Mesodermal cell (in vitro differentiated cells): ENCODE measurements around the gene ZNF443.
"Not testable (repeated sequence)": the region's sequence is repeated elsewhere in the genome, so short reads cannot be mapped to it uniquely, and the experiment has no call there.

Source experiments
- H3K27ac ChIP-seq: 2 replicates; pipeline ENCODE4 v1.7.0; 2013; ENCODE audit warnings: mild to moderate bottlenecking, low read depth, low read length, moderate library complexity; ENCODE audit not compliant: severe bottlenecking
- H3K36me3 ChIP-seq: 2 replicates; pipeline ENCODE4 v1.7.1; 2013; ENCODE audit warnings: mild to moderate bottlenecking, low read length, moderate library complexity; ENCODE audit not compliant: control insufficient read depth, insufficient read depth
- H3K4me1 ChIP-seq: one replicate; pipeline ENCODE4 v1.7.1; 2013; ENCODE audit warnings: mild to moderate bottlenecking, low read length; ENCODE audit not compliant: insufficient read depth, control insufficient read depth, poor library complexity, severe bottlenecking
- H3K4me3 ChIP-seq: 2 replicates; pipeline ENCODE4 v1.7.0; 2013; ENCODE audit warnings: low read length, control low read depth, mild to moderate bottlenecking; ENCODE audit not compliant: insufficient read depth, poor library complexity, severe bottlenecking; ENCODE audit errors: extremely low read depth
- H3K9me3 ChIP-seq: 2 replicates; pipeline ENCODE4 v1.7.1; 2013; ENCODE audit warnings: mild to moderate bottlenecking, low read length, moderate library complexity; ENCODE audit not compliant: control insufficient read depth
- WGBS, 2 experiments: methylation state at CpG; one replicate each; pipeline ENCODE4 v1.1.5; 2013; ENCODE audit warnings: missing lambda C conversion rate in 2 of 2; ENCODE audit not compliant: insufficient coverage in 2 of 2; 5-methylcytosine and 5-hydroxymethylcytosine counted together

Gene ZNF443

DNA sequence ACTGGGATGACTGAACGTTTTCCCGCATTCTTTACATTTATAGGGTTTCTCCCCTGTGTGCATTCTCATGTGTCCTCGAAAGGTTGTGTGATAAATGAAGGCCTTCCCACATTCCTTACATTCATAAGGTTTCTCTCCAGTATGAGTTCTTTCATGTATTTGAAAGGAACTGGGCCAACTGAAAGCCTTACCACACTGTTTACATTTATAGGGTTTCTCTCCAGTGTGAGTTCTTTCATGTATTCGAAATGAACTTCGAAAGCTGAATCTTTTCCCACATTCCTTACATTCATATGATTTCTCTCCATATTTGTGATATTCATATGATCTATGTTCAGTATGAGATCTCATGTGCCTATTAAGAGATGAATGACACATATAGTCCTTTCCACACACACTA is 24.4 kb upstream of the ZNF443 start:
- WGBS, 2 experiments = no CpG with 5 or more reads among the region's 5 CpGs
- Histone ChIP-seq H3K36me3 (peaks cover 41% of the 10 kb centered on the region), H3K4me1 (no peaks in the 10 kb centered on the region), H3K9me3 (peaks cover 53% of the 10 kb centered on the region), H3K4me3 (no peak overlapping the region), H3K27ac (no peak overlapping the region)

DNA sequence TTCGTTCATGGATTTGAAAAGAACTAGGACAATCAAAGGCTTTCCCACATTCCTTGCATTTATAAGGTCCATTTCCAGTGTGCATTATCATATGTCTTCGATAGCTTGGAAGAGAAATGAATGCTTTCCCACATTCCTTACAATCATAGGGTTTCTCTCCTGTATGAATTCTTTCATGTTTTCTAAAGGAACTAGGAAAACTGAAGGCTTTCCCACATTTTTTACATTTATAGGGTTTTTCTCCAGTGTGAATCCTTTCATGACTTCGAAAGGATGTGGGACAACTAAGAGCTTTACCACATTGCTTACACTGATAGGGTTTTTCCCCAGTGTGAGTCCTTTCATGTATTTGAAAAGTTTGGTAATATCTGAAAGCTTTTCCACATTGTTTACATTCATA is 23.9 kb upstream of the ZNF443 start:
- H3K27ac ChIP-seq = no peak overlapping the region
- WGBS, 2 experiments = 90 to 100% methylated on average over 2 to 3 of the region's 3 CpGs
- H3K4me3 ChIP-seq = no peak overlapping the region
- peaks cover 48% of the 10 kb centered on the region for H3K9me3 ChIP-seq
- peaks cover 41% of the 10 kb centered on the region for H3K36me3 ChIP-seq
- H3K4me1 ChIP-seq = no peaks in the 10 kb centered on the region

DNA sequence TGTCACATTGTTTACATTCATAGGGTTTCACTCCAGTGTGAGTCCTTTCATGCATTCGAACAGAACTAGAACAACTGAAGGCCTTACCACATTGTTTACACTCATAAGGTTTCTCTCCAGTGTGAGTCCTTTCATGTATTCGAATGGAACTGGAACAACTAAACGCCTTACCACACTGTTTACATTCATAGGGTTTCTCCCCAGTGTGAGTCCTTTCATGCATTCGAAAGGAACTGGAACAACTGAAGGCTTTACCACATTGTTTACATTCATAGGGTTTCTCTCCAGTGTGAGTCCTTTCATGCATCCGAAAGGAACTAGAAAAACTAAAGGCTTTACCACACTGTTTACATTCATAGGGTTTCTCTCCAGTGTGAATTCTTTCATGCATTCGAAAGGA is 23.3 kb upstream of the ZNF443 start:
- WGBS, 2 experiments = 88 to 98% methylated on average over 5 to 6 of the region's 6 CpGs
- not testable (repeated sequence) for H3K27ac ChIP-seq, H3K4me3 ChIP-seq, H3K4me1 ChIP-seq
- Histone ChIP-seq H3K9me3 (peaks cover 49% of the 10 kb centered on the region), H3K36me3 (peaks cover 41% of the 10 kb centered on the region)

DNA sequence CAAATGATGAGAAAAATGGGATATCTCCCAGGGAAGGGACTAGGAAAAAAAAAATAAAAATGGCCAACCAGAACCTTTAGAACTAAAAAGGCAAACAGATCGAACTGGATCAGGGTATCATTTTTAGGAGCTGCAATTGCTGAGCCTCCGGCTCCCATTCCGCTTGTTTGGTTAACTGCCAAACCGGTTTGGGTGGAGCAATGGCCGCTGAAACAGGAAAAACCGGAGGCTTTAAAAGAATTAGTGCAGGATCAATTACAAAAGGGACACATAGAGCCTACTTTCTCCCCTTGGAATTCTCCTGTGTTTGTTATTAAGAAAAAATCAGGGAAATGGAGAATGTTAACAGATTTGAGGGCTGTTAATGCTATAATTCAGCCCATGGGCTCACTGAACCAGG is 12.7 kb upstream of the ZNF443 start:
- peaks cover 38% of the 10 kb centered on the region for H3K9me3 ChIP-seq
- no peaks in the 10 kb centered on the region for H3K4me1 ChIP-seq
- 69 to 79% methylated on average over 4 of the region's 6 CpGs for WGBS, 2 experiments
- no peak overlapping the region for H3K27ac ChIP-seq
- H3K4me3 ChIP-seq = no peak overlapping the region
- no peaks in the 10 kb centered on the region for H3K36me3 ChIP-seq

DNA sequence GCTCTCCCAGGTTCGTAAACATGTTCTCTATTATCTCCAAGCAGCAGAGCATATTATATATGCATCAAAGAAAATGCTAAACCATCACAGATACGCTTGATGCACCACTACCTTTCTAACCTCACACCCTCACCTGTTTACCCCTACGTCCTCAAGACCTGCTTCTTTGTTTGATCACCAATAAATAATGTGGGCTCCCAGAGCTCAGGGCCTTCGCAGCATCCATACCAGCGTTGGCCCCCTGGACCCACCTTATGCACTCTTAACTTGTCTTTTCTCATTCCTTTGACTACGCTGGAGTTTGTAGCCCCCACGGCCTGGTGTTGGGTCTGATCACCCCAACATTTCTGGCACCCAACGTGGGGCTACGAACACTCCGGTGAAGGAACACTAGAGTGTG is 10.0 kb upstream of the ZNF443 start:
- Histone ChIP-seq H3K4me1 (no peaks in the 10 kb centered on the region), H3K9me3 (peaks cover 39% of the 10 kb centered on the region), H3K27ac (no peak overlapping the region), H3K4me3 (no peak overlapping the region), H3K36me3 (no peaks in the 10 kb centered on the region)
- WGBS, 2 experiments = 74 to 75% methylated on average over 8 to 9 of the region's 10 CpGs

DNA sequence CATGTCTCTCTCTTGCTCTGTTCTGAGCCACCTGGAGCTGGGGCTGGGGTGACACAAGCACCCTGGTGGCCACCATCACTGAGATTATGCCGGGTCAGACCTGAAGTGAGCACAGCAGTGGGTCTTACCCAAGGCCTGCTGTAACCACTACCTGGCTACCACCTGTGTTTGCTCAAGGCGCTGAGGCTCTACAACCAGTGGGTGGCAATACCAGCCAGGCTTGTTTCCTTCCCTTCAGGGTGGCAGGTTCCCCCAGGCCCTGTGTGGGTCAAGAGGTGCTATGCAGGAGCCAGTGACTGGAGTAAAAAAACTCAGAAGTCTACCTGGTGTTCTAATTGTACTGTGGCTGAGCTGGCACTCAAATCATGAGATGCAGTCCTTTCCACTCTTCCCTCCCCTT is 8.0 kb upstream of the ZNF443 start:
- no peak overlapping the region for H3K4me3 ChIP-seq
- H3K36me3 ChIP-seq = no peaks in the 10 kb centered on the region
- H3K9me3 ChIP-seq = peaks cover 44% of the 10 kb centered on the region
- H3K27ac ChIP-seq = no peak overlapping the region
- H3K4me1 ChIP-seq = no peaks in the 10 kb centered on the region
- 29 to 80% methylated on average over 1 to 2 of the region's 2 CpGs for WGBS, 2 experiments

DNA sequence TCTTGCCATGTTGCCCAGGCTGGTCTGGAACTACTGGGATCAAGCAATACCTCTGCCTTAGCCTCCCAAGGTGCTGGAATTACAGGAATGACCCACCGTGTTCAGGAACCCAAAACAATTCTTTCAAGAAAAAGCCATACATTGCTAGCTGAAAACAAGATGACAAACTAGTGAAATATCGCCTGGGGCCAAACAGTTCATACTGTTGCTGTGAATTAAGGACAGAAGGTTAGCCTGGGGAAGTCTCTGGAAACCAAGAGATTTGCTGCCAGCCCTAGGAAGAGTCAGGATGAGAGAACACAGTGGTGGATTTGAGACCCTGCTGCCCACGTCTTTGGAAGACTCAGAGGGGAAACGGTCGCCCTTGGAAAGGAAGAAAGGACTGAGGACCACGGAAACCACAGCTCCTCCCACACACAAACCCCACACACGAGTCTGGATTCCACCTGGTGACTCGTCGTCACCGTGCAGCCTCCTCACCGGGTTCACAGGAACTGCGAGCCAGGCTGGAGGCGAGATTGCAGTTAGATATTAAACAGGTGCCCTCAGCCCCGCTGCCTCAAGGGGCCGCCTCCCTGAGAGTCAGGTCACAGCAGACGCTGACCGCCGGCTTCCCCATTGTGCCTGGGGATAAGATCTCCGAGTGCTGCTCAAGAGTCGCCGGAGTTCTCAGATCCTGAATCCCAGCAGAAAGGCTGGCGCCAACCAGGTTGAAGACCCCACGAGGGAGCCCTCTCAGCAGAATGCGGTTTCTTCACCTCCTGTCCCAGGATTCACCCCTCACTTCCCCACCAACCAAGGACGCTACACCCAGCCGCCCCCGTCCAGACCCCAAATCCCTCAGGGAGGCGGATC is 908 bp downstream of the ZNF443 start:
- H3K9me3 ChIP-seq = peaks cover 25% of the 10 kb centered on the region
- H3K4me3 ChIP-seq = peak overlapping the region; percentile 58
- H3K36me3 ChIP-seq, H3K4me1 ChIP-seq: not testable (repeated sequence)
- H3K27ac ChIP-seq = peak overlapping the region; percentile 90
- WGBS, 2 experiments = 1 to 5% methylated on average over 14 to 15 of the region's 28 CpGs

DNA sequence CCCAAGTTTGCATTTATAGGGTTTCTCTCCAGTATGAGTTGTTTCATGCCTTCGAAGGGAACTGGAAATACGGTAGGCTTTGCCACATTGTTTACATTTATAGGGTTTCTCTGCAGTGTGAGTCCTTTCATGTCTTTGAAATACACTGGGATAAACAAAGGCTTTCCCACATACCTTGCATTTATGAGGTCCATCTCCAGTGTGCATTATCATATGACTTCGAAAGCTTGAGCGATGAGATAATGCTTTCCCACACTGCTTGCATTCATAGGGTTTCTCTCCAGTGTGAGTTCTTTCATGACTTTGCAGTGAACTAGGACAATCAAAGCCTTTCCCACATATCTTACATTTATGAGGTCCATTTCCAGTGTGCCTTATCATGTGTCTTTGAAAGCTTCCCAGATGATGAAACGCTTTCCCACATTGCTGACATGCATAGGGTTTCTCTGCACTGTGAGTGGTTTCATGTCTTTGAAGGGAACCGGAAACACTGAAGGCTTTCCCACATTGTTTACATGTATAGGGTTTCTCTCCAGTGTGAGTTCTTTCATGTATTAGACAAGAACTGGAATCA is 10.0 kb downstream of the ZNF443 start:
- Histone ChIP-seq H3K36me3 (peaks cover 47% of the 10 kb centered on the region), H3K9me3 (peaks cover 38% of the 10 kb centered on the region)
- 92 to 100% methylated on average over 2 to 3 of the region's 6 CpGs for WGBS, 2 experiments
- H3K4me3 ChIP-seq, H3K4me1 ChIP-seq, H3K27ac ChIP-seq: not testable (repeated sequence)

DNA sequence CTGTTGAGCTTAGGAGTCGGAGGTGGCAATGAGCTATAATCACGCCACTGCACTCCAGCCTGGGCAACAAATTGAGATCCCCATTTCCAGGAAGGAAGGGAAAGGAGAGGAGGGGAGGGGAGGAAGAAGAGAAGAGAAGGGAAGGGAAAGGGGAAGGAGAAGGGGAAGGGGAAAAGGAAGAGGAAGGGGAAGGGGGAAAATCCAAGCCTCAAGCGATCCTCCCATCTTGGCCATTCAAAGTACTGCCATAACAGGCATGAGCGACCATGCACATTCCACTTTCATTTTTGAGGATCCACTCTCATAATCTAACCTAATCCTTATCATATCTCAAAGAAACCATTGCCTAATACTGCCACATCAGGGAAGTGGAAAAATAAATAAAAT is 14.9 kb downstream of the ZNF443 start:
- H3K4me3 ChIP-seq = no peak overlapping the region
- no peak overlapping the region for H3K27ac ChIP-seq
- peaks cover 33% of the 10 kb centered on the region for H3K9me3 ChIP-seq
- peaks cover 52% of the 10 kb centered on the region for H3K36me3 ChIP-seq
- 100% methylated on average over 1 to 2 of the region's 4 CpGs for WGBS, 2 experiments
- H3K4me1 ChIP-seq = no peaks in the 10 kb centered on the region

DNA sequence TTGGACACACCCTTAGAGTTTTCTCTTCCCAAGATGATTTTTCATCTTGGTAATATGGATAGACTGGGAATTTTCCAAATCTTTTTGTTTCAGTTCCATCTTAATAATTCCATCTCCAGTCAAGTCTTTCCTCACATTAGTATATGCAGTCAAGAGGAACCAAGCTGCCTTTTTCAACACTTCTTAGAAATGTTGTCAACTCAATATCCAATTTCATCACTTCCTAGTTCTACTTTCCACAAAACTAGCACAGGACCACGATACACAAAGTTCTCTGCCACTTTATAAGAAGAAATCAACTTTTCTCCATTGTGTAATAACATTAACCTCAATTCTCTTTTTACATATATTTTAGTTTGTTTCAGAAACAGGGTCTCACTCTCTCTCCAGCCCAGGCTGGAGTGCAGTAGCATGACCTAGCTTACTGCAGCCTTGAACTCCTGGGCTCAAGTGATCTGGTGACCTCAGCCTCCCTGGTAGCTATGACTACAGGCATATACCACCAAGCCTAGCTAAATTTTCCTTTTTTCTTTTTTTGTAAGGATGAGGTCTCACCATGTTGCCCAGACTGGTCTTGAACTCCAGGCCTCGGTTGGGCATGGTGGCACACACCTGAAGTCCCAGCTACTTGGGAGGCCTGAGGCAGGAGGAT is 15.5 kb downstream of the ZNF443 start:
- no peak overlapping the region for H3K27ac ChIP-seq
- H3K4me1 ChIP-seq = no peaks in the 10 kb centered on the region
- no peak overlapping the region for H3K4me3 ChIP-seq
- peaks cover 47% of the 10 kb centered on the region for H3K36me3 ChIP-seq
- WGBS, 2 experiments = 82 to 100% methylated on average over 1 to 2 of the region's 2 CpGs
- H3K9me3 ChIP-seq = peaks cover 28% of the 10 kb centered on the region

DNA sequence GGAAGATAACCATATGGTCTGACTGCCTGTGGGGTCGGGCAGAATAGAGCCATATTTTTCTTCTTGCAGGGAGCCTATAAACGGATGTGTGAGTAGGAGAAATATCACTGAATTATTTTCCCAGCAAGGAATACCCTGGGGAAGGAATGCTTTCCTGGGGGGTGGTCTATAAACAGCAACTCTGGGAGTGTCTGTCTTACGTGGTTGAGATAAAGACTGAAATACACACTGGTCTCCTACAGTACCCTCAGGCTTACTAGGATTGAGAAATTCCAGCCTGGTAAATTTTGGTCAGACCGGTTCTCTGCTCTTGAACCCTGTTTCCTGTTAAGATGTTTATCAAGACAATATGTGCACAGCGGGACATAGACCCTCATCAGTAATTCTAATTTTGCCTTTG is 23.5 kb downstream of the ZNF443 start:
- 92 to 95% methylated on average over 3 to 4 of the region's 5 CpGs for WGBS, 2 experiments
- not testable (repeated sequence) for H3K4me1 ChIP-seq, H3K27ac ChIP-seq, H3K4me3 ChIP-seq
- Histone ChIP-seq H3K9me3 (peaks cover 20% of the 10 kb centered on the region), H3K36me3 (peaks cover 18% of the 10 kb centered on the region)
